T1000 (cell line): ENCODE results near the gene GRID1.
"Not testable (repeated sequence)": the region's sequence is repeated elsewhere in the genome, so short reads cannot be mapped to it uniquely, and the experiment has no call there.

ENCODE experiments used
- DNase-seq: peaks from one replicate; lab custom pipeline; 2025; ENCODE audit warnings: mixed read lengths; lab: John Stamatoyannopoulos, UW

The GRID1 gene

DNA sequence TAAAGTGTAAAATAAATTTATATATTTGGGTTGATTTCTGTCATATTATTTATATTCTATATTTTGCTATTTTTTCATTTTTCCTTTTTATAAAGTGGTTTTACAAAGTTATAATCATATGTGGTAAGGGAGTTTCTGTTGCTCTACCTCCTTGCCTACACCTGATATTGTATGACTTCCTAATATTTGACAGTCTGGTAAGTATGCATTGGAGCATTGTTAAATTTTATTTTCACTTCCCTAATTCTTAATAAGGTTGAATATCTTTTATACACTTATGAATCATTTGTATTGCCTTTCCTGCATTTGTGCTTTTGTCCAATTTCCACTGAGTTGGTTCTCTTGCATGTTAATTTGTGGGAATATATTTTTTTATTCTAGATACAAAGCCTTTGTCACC is 492.4 kb downstream of the GRID1 start:
- no peak for DNase-seq

DNA sequence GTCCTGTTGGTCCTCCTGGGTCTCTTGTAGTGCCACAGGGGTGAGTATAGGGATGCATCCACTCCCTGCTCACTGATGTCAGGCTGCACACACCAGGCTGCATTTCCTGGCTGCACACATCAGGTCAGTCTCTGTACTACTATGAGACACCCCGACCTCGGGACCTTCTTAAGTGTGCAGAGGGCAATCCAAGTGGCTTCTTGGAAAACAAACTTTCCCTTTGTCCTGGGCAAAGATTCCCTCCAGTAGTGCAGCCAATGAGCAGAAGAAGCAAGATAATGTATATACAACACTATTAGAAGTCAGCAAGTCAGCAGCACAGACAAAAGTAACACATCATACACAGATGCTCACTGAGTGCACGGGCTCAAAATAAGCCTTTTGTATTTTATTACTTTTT is 493.5 kb downstream of the GRID1 start:
- DNase-seq = no peak

DNA sequence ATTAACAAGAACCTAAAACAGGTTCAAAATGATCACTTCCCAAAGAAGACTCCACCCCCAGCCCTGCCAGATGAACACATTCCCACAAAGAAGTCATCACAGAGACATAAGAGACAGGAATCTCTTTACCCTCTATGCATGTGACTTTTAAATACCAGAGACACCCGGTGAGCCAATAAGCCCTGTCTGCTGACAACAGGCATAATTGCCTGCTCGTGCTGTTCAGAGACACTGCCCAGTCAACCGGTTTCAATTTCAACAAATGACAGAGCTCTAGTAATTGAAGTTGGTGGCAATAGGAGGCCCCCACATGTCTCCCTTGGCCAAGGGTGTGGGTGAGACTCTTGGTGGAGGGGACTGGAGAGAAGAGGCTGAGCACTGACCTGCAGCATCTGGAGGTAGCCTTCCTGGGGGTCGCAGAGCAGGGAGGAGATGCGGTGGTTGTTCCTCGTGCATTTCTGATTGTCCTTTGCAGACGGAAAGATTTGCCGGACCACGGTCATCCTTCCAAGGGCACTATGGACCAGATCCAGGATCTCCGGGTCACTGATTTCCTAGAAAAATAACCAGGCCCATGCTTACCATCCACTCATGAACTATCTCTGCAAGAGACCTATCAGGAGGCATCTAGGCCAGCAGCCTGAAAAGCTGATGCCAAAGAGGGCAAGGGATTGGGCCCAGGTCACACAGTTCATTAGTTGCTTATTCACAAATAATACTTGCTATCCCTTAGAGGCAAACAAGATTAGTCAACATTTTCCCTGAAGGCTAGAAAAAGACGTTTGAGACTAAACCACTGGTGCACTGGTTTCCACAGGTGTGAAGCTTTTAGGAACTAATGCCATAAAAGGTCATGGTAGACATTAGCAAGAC is 497.7 kb downstream of the GRID1 start:
- no peak for DNase-seq

DNA sequence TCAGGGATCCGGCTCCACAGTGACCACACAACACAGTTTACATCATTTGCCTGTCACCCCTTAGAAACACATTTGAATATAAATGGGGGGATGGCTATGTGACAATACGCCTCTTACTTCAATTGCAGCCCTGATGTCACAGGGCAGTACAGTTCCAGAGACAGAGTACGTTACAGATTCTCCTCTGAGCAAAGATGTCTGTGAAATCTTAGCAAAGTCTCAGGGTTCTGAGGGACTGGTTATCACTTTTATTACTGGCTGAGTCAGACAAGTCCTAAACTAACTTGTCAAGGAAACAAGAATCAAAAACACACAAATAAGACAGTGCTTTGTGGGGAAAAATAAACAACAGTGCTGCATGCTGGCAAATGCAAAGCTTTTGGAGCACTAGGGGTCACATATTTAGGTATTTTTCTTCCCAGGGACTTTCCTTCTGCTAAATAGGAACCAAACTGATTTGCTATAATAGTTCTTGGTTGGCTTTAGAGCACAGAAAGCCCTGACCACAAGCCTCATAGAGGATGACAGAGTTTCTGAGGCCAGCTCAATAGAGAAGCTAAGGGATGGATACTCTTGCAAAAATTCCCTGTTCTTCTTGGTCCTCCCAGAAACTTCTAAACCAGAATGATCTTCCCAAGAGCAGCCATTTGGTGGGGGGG is 501.6 kb downstream of the GRID1 start:
- DNase-seq = peak; percentile 30

DNA sequence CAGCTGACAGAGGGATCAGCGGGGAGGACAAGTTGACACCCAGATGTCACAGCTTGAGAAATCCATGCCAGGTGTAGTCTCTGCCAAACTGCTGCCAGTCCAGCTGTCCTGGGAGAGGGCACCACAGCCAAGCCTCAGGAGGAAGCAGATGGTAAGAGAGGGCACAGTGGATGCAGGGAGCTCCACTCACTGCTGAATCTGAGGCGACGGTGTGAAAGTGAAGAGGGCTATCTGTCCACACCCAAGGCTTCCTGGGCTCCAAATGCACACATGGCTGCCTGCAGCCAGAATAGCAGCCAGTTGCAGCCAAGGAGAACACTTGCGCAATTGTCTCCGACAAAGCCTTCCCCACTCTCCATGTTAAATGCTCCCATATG is 502.4 kb downstream of the GRID1 start:
- DNase-seq = no peak

DNA sequence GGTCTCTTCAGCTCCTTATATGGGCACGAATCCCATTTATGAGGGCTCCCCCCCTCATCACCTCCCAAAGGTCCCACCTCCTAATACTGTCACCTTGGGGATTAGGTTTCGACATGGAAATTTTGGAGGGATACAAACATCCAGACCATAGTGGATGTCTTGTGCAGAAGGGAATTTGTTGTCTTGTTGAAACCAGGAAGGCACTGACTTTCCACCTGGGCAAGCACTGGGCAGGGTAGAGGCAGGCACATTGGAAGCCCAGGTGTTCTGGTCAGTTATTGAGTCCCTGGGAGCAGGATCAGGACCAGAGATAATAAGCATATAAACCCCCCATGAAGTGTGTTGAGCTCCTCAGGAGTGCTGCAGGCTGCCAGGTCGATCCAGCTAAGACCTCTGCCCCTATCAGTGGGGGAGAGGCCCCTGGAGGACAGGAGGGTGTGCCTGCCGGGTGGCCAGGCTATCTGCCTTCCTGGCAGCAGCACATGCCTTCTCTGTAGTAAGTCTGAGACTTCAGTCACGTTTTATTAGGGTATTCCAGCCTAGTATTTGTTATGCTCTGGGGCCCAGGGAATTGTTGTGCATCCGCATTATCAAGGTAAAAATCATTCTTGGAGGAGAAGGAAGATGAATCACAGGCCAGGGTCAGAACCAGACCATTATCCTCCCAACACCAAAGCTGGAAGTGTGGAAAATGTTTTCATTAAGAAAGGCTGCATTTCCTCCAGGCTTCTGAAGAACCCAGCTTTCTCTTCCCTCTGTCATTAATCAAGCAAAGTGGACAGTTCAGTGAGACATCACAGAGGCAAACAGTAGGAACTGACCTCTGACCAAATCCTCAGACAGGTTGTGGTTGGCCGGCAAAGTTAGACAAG is 503.1 kb downstream of the GRID1 start:
- DNase-seq = no peak

DNA sequence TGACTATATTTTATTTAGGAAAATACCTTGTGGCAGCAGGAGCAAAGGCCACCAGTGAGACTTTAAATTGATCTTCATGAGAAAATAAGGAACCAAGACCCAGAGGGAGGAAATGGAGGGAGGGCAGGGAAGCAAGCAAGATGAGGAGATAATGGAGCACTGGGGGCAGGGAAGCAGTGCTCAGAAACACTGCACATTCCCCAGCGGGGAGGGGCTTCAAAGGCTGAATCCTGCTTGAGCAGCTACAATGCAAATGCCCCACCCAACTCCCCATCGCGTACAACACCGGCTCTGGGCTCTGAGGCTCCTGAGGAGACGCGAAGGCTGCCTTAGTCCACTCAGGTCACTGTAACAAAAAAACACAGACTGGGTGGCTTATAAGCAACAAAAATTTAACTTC is 503.8 kb downstream of the GRID1 start:
- DNase-seq = no peak

DNA sequence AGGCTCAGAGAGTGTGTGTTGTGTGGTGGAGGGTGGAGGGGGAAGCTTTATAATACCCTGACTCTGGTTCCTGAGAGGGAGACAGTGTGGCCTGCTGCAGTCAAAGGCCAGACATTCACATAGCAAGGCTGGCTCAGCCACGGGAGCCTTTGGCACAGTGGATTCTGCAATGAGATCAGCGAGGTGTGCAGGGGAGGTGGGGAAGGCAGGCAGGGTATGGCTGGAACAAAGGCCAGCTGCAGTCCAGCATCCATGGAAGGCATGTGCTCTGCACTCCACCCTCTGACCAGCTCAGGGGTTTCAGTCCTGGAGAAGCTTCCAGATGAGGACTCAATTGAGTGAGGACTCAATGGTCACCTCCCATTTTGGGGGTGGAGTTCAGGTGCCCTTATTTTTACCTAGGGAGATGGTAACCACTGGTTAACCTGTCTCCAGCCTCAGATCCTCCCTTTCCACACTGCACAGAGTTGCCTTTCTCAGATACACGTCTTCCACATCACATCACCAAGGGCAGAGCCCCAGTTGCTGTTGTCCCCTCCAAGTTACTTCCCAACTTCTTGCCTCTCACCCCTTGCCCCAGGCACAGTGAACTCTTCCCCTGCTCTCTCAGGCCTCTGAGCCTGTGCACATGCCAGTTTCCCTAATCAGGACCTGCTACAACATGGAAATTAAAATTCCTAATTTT is 504.9 kb downstream of the GRID1 start:
- no peak for DNase-seq

DNA sequence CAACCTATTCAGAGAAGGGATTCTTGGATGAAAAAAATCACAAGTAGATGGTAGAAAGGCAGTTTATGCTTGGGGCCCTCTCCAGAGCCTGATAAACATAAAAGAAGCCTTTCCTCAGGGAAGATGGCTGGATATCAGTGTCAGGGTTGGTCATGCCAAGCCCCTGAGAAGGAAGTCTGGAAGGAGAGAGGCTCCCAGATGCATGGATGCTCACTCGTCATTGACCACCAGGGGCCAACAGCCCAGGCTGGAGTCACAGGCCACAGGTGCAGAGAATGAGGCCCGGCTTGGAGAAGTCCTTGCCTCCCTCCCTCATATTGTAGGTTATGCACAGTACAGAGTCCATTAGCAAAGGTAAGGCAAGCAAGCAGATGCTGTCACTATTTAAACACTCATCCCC is 506.7 kb downstream of the GRID1 start:
- DNase-seq = no peak

DNA sequence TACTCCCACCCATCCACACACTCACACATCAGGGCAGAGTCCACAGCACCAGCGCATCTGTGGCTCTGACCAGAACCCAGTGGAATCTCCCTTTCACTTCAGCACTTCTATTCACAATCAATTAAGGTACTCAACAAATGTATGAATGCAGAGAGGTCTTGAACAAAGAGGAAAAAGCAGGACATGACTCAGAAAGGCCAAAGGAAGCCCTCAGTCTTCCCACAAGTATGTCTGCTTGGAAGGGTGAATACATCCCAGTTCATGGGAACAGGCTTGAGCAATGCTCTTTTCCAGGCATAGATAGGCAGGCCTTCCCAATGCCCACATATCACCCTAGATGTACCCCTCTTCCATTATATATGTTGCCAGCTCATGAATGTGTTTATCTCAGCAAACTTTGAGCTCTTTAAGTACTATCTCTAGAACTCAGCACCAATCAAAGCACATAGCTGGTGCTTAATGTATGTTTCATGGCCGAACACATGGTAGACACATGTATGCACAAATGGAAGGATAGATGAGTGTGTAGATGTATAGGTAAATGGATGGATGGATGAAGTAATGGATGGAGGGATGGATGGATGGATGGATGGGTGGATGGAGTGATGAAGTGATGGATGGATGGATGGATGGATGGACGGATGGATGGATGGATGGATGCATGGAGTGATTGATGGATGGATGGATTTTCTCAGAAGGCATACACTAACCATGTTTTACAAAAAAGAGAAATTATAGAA is 507.6 kb downstream of the GRID1 start:
- no peak for DNase-seq

DNA sequence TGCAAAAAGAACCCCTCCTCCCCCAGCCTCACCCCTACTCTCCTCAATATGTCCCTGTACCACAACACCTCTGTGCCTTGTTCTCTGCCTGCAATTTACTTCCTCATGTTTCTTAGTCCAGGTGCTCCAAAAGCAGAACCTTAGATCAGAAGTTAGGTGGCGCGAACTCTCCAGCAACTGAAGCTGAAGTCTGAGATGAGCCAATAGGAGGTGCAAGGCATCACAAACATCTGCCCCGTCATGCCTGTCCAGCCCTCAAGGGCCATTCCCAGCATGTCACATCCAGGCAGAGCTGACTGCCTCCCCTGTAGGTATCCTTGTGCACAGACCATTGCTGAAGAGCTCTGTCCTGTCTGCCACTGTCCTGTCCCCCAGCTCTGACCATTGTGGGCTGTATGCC is 508.8 kb downstream of the GRID1 start:
- no peak for DNase-seq

DNA sequence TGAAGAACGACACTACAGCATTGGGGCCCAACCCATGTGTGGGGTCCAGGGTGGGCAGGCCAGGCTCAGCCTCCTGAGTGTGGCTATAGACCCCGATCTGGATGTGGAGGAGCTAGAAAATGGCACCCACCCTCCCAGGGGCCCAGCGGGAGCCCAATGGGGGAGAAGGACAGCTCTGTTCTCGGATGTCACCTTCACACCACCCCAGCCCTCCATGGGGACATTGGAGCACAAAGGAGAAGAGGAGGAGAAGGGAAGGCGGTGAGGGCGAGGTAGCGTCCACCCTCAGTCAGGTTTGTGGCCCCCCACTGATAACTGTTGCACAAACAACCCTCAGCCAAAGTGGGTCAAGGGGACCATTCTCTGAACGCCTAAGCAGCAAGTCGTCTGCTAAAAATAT is 509.3 kb downstream of the GRID1 start:
- no peak for DNase-seq

DNA sequence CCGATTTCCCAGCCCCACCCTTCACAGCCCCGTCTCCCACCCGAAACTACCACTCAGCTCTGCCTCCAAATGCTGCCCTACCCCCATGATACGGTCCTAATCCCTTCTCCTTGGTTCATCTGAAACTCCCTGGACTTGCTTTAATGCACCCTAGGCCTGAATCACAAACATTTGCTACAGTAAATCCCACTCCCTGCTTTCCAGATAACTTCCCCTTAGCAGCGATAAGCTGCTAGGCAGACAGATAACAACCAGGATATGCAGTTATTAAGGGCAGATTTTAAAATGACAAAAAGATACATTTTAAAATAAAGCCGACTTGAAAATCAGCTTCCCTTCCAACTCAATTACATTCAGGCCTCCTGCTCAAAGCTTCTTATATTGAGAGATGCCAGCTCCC is 514.7 kb downstream of the GRID1 start:
- DNase-seq = no peak

DNA sequence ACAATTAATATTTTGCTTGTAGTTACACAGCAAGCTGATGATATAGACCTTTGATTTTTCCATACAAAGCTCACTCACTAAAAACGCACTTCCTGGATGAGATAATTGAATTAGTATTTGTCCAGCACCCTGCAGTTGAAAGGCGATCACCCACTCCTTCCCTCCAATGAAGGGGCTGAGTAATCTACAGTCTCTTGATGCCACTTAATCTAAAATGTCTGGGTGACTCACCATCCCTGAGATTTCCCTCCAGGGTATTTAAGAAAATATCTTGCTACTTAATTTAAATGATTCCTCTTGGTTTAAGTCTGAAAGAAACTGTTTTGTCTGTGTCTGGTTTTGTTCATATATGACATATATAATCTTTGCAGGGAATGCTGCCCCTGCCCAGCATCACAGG is 515.3 kb downstream of the GRID1 start:
- DNase-seq = peak; percentile 59

DNA sequence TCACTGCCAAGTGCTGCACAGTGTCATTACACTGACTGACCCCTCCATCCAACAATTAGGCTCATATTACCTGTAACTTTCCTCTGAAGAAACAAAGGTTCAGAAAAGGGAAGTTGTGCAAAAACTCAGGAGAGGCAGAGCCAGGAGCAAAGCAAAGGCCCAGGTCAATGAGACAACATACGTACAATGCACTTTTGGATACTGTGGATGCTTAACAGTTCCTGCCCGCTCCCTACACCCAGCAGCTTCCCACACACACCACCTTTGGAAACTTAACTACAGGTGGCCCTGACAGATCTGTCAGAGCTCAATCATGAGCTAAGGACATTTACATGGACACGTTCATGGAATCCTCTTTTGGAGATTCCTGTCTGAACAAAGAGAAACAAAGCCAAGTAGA is 515.9 kb downstream of the GRID1 start:
- DNase-seq = no peak

DNA sequence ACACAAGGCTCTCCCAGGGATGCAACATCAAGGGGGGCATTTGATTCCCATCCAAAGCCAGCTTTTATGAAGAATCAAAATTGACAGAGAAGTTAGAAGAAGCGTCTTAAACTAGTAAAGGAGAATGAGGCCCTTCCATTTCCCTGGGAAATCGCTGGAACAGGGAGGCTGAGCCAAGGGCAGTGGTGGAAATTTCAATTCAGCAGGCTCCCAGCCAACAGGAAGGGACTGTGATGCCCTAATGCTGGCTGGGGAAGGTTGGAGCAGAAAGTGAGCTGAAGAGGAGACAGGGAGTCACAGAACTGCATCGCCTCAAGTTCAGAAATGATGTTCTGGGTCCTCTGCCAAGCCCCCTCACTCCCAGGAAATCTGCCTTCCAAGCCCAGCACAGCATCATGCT is 517.3 kb downstream of the GRID1 start:
- no peak for DNase-seq

DNA sequence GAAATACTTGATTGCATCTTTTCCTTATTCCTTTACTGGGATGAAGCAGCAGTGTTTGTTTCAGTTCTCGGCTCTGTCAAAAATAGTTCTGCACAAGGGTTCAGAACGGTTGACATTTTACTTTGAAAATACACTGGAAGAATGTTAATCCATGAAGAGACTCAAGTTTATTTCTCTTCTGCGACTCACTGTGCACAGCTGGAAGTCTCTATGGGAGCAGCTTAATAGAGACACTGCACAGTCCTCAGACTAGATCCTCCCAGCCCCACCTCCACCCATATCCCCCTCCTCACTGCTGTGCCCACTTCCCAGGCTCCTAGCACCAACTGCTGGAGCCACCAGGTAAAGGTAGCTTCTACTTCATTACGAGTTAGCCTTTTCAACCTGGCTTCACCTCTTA is 517.8 kb downstream of the GRID1 start:
- no peak for DNase-seq

DNA sequence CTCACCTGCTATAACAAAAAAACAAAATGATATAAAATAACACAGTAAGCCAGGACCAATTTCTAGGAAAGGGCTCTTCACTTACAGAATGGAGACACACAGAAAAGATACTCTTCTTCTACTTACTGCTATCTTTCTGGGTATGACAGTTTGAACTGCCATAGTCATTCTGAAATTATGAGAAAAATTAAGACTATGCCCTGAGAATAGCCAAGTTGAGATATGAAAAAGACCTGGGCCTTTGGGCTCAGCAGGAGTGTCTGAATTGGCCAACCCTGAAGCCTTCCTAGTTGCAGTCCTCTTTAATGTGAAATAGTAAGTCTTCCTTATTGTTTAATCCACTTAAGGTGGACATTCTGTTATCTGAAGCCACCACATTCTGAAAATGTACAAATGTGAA is 519.5 kb downstream of the GRID1 start:
- DNase-seq = no peak

DNA sequence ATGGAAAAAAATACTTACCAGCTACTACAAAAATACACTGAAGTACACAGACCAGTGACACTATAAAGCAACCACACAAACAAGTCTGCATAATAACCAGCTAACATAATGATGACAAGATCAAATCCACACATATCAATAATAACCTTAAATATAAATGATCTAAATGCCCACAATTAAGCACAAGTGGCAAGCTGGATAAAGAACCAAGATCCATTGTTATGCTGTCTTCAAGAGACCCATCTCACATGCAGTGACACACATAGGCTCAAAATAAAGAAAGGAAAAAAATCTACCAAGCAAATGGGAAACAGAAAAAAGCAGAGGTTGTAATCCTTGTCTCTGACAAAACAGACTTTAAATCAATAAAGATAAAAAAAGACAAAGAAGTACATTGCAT is 527.9 kb downstream of the GRID1 start:
- DNase-seq = not testable (repeated sequence)

DNA sequence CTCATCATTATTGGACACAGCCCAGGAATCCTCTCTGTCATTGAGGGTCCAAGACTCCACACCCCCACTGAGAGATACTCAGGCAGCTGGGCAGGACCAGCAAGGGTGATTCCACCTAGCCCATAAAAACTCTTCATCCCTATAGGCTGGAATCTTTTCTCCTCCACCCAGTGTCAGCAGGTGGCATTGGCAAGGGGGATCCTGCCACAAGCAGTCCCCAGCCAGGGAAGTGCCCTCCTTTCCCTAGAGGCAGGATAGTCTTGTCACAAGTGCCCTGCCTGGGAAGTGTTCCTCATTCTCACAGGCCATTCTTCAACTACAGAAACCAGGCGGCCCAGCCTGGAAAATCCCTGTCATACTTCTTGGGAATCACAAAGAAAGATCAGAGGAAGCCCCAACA is 533.6 kb downstream of the GRID1 start:
- no peak for DNase-seq

DNA sequence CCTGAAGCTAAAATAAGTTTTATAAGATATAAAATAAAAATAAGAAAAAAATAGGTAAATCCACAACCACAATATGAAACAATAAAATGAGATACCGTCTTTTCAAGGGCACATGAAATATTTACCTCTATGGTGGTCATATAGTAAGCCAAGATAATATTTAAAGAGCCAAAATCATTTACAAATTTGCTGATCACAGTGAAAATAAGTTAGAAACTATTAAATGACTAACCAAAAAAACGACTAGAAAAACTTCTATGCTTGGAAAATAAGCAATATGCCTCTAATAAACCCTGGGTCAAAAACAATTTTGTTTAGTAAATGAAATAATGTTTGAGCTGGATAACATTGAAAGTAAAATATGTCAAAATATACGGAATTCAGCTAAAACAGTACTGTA is 535.2 kb downstream of the GRID1 start:
- DNase-seq = no peak
